GM23338 (cell line): Measurements from ENCODE around the gene TJP1.

Experiments used
- CREB1 ChIP-seq: fragments of 250-450 bp; sonication (Bioruptor Pico); IDR thresholded peaks from 2 replicates; pipeline ENCODE4 v1.5.0; 2020; ENCODE audit warnings: low read depth, mild to moderate bottlenecking, moderate library complexity
- EZH2 ChIP-seq: fragments of 200-600 bp; sonication (generic); IDR thresholded peaks from one replicate; pipeline ENCODE4 v1.8.0; 2017; ENCODE audit warnings: antibody characterized with exemption, mild to moderate bottlenecking, low read depth; ENCODE audit not compliant: unreplicated experiment
- EZH2phosphoT487 ChIP-seq: fragments of 200-600 bp; sonication (generic); IDR thresholded peaks from one replicate; pipeline ENCODE4 v1.8.1; 2018; ENCODE audit warnings: antibody characterized with exemption; ENCODE audit not compliant: unreplicated experiment
- STAT1 ChIP-seq: IDR thresholded peaks from one replicate; pipeline ENCODE4 v1.6.1; 2016; ENCODE audit warnings: antibody characterized with exemption; ENCODE audit not compliant: unreplicated experiment
- ZNF114 ChIP-seq: fragments of 250-450 bp; sonication (Bioruptor Pico); IDR thresholded peaks from 2 replicates; pipeline ENCODE4 v1.5.0; 2020; ENCODE audit warnings: mild to moderate bottlenecking, moderate library complexity
- TF ChIP-seq, protein P1 (sequence below), 2 experiments: fragments of 200-600 bp in 1 of 2; sonication (generic) in 1 of 2; conservative IDR thresholded peaks; 2 replicates each; pipeline versions ENCODE4 v1.5.1 to v1.6.1; 2016 to 2017; ENCODE audit warnings: antibody characterized with exemption in 2 of 2, low read depth in 2 of 2, mild to moderate bottlenecking in 2 of 2, moderate library complexity in 1 of 2

DNA sequence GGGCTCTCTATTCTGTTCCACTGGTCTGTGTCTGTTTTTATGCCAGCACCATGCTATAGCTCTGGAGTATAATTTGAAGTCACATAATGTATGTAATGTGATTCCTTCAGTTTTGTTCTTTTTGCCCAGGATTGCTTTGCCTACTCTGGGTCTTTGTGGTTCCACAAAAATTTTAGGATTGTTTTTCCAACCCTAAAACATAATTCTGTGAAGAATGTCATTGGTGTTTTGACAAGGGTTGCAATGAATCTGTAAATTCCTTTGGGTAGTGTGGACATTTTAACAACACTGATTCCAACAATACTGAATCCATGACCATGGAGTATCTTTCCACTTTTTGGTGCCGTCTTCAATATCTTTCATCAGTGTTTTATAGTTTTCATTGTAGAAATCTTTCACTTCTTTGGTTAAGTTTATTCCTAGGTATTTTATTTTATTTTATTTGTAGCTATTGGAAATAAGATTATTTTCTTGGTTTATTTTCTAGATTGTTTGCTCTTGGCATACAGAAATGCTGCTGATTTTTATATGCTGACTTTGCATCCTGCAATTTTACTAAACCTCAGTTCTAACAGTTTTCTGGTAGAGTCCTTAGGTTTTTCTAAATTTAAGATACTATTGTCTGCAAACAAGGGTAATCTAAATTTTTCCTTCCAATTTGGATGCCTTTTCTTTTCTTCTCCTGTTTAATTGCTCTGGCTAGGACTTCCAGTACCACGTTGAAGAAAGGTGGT, 29.7 kb downstream of the TJP1 start:
- TF ChIP-seq, protein P1, sequence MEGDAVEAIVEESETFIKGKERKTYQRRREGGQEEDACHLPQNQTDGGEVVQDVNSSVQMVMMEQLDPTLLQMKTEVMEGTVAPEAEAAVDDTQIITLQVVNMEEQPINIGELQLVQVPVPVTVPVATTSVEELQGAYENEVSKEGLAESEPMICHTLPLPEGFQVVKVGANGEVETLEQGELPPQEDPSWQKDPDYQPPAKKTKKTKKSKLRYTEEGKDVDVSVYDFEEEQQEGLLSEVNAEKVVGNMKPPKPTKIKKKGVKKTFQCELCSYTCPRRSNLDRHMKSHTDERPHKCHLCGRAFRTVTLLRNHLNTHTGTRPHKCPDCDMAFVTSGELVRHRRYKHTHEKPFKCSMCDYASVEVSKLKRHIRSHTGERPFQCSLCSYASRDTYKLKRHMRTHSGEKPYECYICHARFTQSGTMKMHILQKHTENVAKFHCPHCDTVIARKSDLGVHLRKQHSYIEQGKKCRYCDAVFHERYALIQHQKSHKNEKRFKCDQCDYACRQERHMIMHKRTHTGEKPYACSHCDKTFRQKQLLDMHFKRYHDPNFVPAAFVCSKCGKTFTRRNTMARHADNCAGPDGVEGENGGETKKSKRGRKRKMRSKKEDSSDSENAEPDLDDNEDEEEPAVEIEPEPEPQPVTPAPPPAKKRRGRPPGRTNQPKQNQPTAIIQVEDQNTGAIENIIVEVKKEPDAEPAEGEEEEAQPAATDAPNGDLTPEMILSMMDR (conservative IDR thresholded peaks at IDR 0.05; ENCODE audit: low read depth in 2 of 2), result no peak
- TF ChIP-seq ZNF114, result no peak
- TF ChIP-seq CREB1, result no peak
- no peak for TF ChIP-seq STAT1
- TF ChIP-seq EZH2, result no peak
- TF ChIP-seq EZH2phosphoT487, result no peak
